HG02981 (cell line): Measurements from ENCODE around the gene GTF2A1.

Experiments
- ATAC-seq: cut with Tn5 transposase; IDR thresholded peaks from one replicate; pipeline ENCODE4 v1.9.1; 2021; ENCODE audit warnings: mild to moderate bottlenecking, moderate library complexity; ENCODE audit not compliant: unreplicated experiment

The GTF2A1 gene

GRCh38 chr14:81179631-81180030 is 41.1 kb downstream of the GTF2A1 start:
- no peak for ATAC-seq

- ATAC-seq, result peak; percentile 63
These were observed 42.7 kb downstream of the GTF2A1 start for GRCh38 chr14:81178063-81178462.

GRCh38 chr14:81177225-81177624 is 43.5 kb downstream of the GTF2A1 start:
- no peak for ATAC-seq

- no peak for ATAC-seq
These were observed 44.5 kb downstream of the GTF2A1 start for GRCh38 chr14:81176241-81176640.

GRCh38 chr14:81172881-81173280 is 47.9 kb downstream of the GTF2A1 start:
- peak; percentile 11 for ATAC-seq

GRCh38 chr14:81172353-81172752 is 48.4 kb downstream of the GTF2A1 start:
- ATAC-seq, result peak; percentile 25

GRCh38 chr14:81170829-81171195 is 49.9 kb downstream of the GTF2A1 start:
- ATAC-seq, result no peak

- ATAC-seq, result peak; percentile 95
These were observed 50.5 kb downstream of the GTF2A1 start for GRCh38 chr14:81170104-81170828.

- peak; percentile 21 for ATAC-seq
These were observed 51.1 kb downstream of the GTF2A1 start for GRCh38 chr14:81169711-81170103.

- no peak for ATAC-seq
These were observed 51.5 kb downstream of the GTF2A1 start for GRCh38 chr14:81169267-81169666.

GRCh38 chr14:81166121-81166520 is 54.6 kb downstream of the GTF2A1 start:
- no peak for ATAC-seq

GRCh38 chr14:81165188-81165587 is 55.6 kb downstream of the GTF2A1 start:
- ATAC-seq, result no peak

- peak; percentile 92 for ATAC-seq
These were observed 56.5 kb downstream of the GTF2A1 start for GRCh38 chr14:81164167-81164774.

GRCh38 chr14:81162941-81163340 is 57.8 kb downstream of the GTF2A1 start:
- no peak for ATAC-seq

- no peak for ATAC-seq
These were observed 59.0 kb downstream of the GTF2A1 start for GRCh38 chr14:81161749-81162148.

- no peak for ATAC-seq
These were observed 59.7 kb downstream of the GTF2A1 start for GRCh38 chr14:81161088-81161487.

- ATAC-seq, result no peak
These were observed 63.3 kb downstream of the GTF2A1 start for GRCh38 chr14:81157431-81157830.

GRCh38 chr14:81153187-81153586 is 67.6 kb downstream of the GTF2A1 start:
- ATAC-seq, result no peak

GRCh38 chr14:81148635-81149034 is 72.1 kb downstream of the GTF2A1 start:
- no peak for ATAC-seq

- ATAC-seq, result no peak
These were observed 73.4 kb downstream of the GTF2A1 start for GRCh38 chr14:81147140-81147897.

- ATAC-seq, result no peak
These were observed 75.7 kb downstream of the GTF2A1 start for GRCh38 chr14:81144824-81145603.
